Neural progenitor cell (in vitro differentiated cells): Measurements from ENCODE around the gene DVL3. TPM values are rescaled to one million over a fixed set of nuclear protein-coding genes. Genes with fewer than 3 reads are reported as not detected.

Experiments
- DNase-seq: peaks from one replicate; pipeline ENCODE4 v3.0.0-alpha.2; 2016; ENCODE audit warnings: low spot score
- H2AFZ ChIP-seq: fragments of 200-600 bp; sonication (generic); replicated peaks from 2 replicates; pipeline ENCODE4 v1.6.1; 2016; ENCODE audit warnings: antibody characterized with exemption
- H3F3A ChIP-seq: fragments of 200-600 bp; sonication (generic); 2 replicates; pipeline ENCODE4 v1.6.1; 2016; ENCODE audit warnings: antibody characterized with exemption, low read depth
- H3K27ac ChIP-seq: fragments of 200-600 bp; sonication (generic); 2 replicates; pipeline ENCODE4 v1.5.1; 2016; ENCODE audit warnings: mild to moderate bottlenecking
- H3K27me3 ChIP-seq: fragments of 200-600 bp; sonication (generic); 2 replicates; pipeline ENCODE4 v1.6.1; 2016; ENCODE audit warnings: mild to moderate bottlenecking, moderate library complexity
- H3K36me3 ChIP-seq: fragments of 200-600 bp; sonication (generic); 2 replicates; pipeline ENCODE4 v1.5.1; 2016
- H3K4me1 ChIP-seq: fragments of 200-600 bp; sonication (generic); 2 replicates; pipeline ENCODE4 v1.6.1; 2016; ENCODE audit warnings: mixed run types
- H3K4me2 ChIP-seq: fragments of 200-600 bp; sonication (generic); 2 replicates; pipeline ENCODE4 v1.6.1; 2016
- H3K4me3 ChIP-seq: fragments of 200-600 bp; sonication (generic); 2 replicates; pipeline ENCODE4 v1.5.1; 2016
- H3K79me2 ChIP-seq: fragments of 200-600 bp; sonication (generic); 2 replicates; pipeline ENCODE4 v1.6.1; 2016; ENCODE audit warnings: low read depth
- H3K9ac ChIP-seq: fragments of 200-600 bp; sonication (generic); 2 replicates; pipeline ENCODE4 v1.6.1; 2016
- H3K9me3 ChIP-seq: fragments of 200-600 bp; sonication (generic); 2 replicates; pipeline ENCODE4 v1.5.1; 2016; ENCODE audit warnings: low read depth
- H4K20me1 ChIP-seq: fragments of 200-600 bp; sonication (generic); 2 replicates; pipeline ENCODE4 v1.6.1; 2016; ENCODE audit warnings: low read depth
- H3K27ac Mint-ChIP-seq: 3 replicates; pipeline ENCODE4 v1.8.0; 2021; ENCODE audit warnings: mixed read lengths
- H3K27me3 Mint-ChIP-seq: 2 replicates; pipeline ENCODE4 v1.8.0; 2022; ENCODE audit warnings: low read depth, mild to moderate bottlenecking, inconsistent platforms, moderate library complexity, mixed read lengths; ENCODE audit not compliant: insufficient read depth
- H3K36me3 Mint-ChIP-seq: 3 replicates; pipeline ENCODE4 v1.8.0; 2021; ENCODE audit warnings: mixed read lengths
- H3K4me1 Mint-ChIP-seq: 3 replicates; pipeline ENCODE4 v1.8.0; 2021; ENCODE audit warnings: mixed read lengths
- H3K4me3 Mint-ChIP-seq: 3 replicates; pipeline ENCODE4 v1.8.0; 2021; ENCODE audit warnings: mild to moderate bottlenecking, moderate library complexity, mixed read lengths
- H3K9me3 Mint-ChIP-seq: 3 replicates; pipeline ENCODE4 v1.8.0; 2020; ENCODE audit warnings: mixed read lengths
- CTCF ChIP-seq: fragments of 200-600 bp; sonication (generic); IDR thresholded peaks from 2 replicates; pipeline ENCODE4 v1.5.1; 2017; ENCODE audit warnings: antibody characterized with exemption, mild to moderate bottlenecking
- EZH2 ChIP-seq: fragments of 200-600 bp; sonication (generic); IDR thresholded peaks from 2 replicates; pipeline ENCODE4 v1.6.1; 2017; ENCODE audit warnings: antibody characterized with exemption, mild to moderate bottlenecking, moderate library complexity
- EZH2phosphoT487 ChIP-seq: fragments of 200-600 bp; sonication (generic); IDR thresholded peaks from 2 replicates; pipeline ENCODE4 v1.6.1; 2017; ENCODE audit warnings: antibody characterized with exemption
- total RNA-seq: library from RNA; depleted of rRNA; stranded (reverse); fragments of >200 nt; gene quantifications from 2 replicates; pipeline ENCODE4 v1.2.3, GENCODE V29; 2015; ENCODE audit warnings: low replicate concordance

DVL3 gene
- total RNA-seq, 1 donor from 2014 or later: 29.8 TPM

DNA sequence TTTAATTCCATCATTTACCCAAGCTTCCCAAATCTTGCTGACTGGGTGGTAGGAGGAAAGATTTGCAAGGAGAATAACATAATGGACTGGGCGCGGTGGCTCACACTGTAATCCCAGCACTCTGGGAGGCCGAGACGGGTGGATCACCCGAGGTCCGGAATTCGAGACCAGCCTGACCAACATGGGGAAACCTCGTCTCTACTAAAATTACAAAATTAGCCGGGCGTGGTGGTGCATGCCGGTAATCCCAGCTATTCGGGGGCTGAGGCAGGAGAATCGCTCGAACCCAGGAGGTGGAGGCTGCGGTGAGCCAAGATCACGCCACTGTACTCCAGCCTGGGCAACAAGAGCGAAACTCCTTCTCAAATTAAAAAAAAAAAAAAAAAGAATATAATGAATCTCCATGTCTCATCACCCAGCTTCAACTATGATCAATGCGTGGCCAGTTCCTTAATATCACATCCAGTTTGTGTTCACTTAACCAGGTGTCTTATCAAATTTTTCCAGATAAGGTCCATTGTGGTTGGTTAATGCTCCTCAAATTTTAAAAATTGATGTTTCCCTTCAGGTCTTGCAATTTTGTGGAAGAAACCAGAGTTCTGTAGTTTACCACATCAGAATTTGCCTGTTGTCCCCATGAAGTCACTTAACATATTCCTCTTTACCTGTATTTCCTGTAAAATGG is 29.5 kb downstream of the DVL3 start:
- no peaks in the 10 kb centered on the region for H3K27me3 ChIP-seq
- Mint-ChIP-seq H3K36me3 (peaks cover 35% of the 10 kb centered on the region), H3K9me3 (no peaks in the 10 kb centered on the region), H3K4me1 (peaks cover 27% of the 10 kb centered on the region), H3K27me3 (peaks cover 2% of the 10 kb centered on the region), H3K4me3 (peak overlapping the region; percentile 98), H3K27ac (peak overlapping the region; percentile 89)
- H3F3A ChIP-seq: peaks cover 20% of the 10 kb centered on the region
- H4K20me1 ChIP-seq: peaks cover 10% of the 10 kb centered on the region
- peak overlapping the region; percentile 47 for H3K27ac ChIP-seq
- no peak for DNase-seq
- H2AFZ ChIP-seq: no peak overlapping the region
- H3K4me1 ChIP-seq: peaks cover 14% of the 10 kb centered on the region
- H3K9me3 ChIP-seq: no peaks in the 10 kb centered on the region
- TF ChIP-seq EZH2phosphoT487 (no peak), CTCF (no peak), EZH2 (no peak)
- H3K79me2 ChIP-seq: peaks cover 29% of the 10 kb centered on the region
- peak overlapping the region; percentile 70 for H3K4me2 ChIP-seq
- H3K9ac ChIP-seq: no peak overlapping the region
- peak overlapping the region; percentile 69 for H3K4me3 ChIP-seq
- H3K36me3 ChIP-seq: no peaks in the 10 kb centered on the region

- H3K9ac ChIP-seq: peak overlapping the region; percentile 87
- H2AFZ ChIP-seq: no peak overlapping the region
- Mint-ChIP-seq H3K4me3 (peak overlapping the region; percentile 98), H3K27ac (peak overlapping the region; percentile 89), H3K9me3 (no peaks in the 10 kb centered on the region), H3K4me1 (peaks cover 27% of the 10 kb centered on the region), H3K27me3 (peaks cover 2% of the 10 kb centered on the region), H3K36me3 (peaks cover 32% of the 10 kb centered on the region)
- H3K4me1 ChIP-seq: peaks cover 14% of the 10 kb centered on the region
- H3K9me3 ChIP-seq: no peaks in the 10 kb centered on the region
- H4K20me1 ChIP-seq: peaks cover 10% of the 10 kb centered on the region
- H3K4me2 ChIP-seq: peak overlapping the region; percentile 84
- TF ChIP-seq EZH2 (no peak), EZH2phosphoT487 (no peak), CTCF (no peak)
- no peaks in the 10 kb centered on the region for H3K27me3 ChIP-seq
- H3F3A ChIP-seq: peaks cover 20% of the 10 kb centered on the region
- no peaks in the 10 kb centered on the region for H3K36me3 ChIP-seq
- DNase-seq: peak; percentile 100
- peaks cover 26% of the 10 kb centered on the region for H3K79me2 ChIP-seq
- H3K27ac ChIP-seq: peak overlapping the region; percentile 47
- H3K4me3 ChIP-seq: peak overlapping the region; percentile 69
Measured at GRCh38 chr3:184185461-184186183, 30.4 kb downstream of the DVL3 start.

GRCh38 chr3:184186184-184186901 is 31.2 kb downstream of the DVL3 start, which contains the start of gene ABCF3:
TSS of gene ABCF3 (plus strand) at chr3:184186199. CDS start at chr3:184186208, 9 bp downstream.
- Histone ChIP-seq H3K4me2 (peak within 1 kb of the TSS; percentile 84), H3K79me2 (peaks cover 26% of the 10 kb centered on the region), H3K9me3 (no peaks in the 10 kb centered on the region), H3K27me3 (no peaks in the 10 kb centered on the region), H3K4me1 (peaks cover 14% of the 10 kb centered on the region), H3F3A (peaks cover 20% of the 10 kb centered on the region), H3K9ac (peak within 1 kb of the TSS; percentile 87), H4K20me1 (peaks cover 10% of the 10 kb centered on the region), H3K27ac (peak within 1 kb of the TSS; percentile 47), H3K4me3 (peak within 1 kb of the TSS; percentile 69), H2AFZ (no peak within 1 kb of the TSS), H3K36me3 (no peaks in the 10 kb centered on the region)
- TF ChIP-seq CTCF (no peak), EZH2phosphoT487 (no peak), EZH2 (no peak)
- peaks cover 3% of the 10 kb centered on the region for H3K27me3 Mint-ChIP-seq
- no peak for DNase-seq
- H3K4me1 Mint-ChIP-seq: peaks cover 27% of the 10 kb centered on the region
- peak within 1 kb of the TSS; percentile 89 for H3K27ac Mint-ChIP-seq
- peak within 1 kb of the TSS; percentile 98 for H3K4me3 Mint-ChIP-seq
- H3K9me3 Mint-ChIP-seq: no peaks in the 10 kb centered on the region
- H3K36me3 Mint-ChIP-seq: peaks cover 28% of the 10 kb centered on the region
